Pons (tissue), 1 donor: ENCODE results near the gene OR2L13.
"Not testable (repeated sequence)": the region's sequence is repeated elsewhere in the genome, so short reads cannot be mapped to it uniquely, and the experiment has no call there.

Experiments
- DNase-seq: peaks from one replicate; pipeline ENCODE4 v3.0.0-alpha.2; 2016; ENCODE audit warnings: low spot score

Gene OR2L13

GRCh38 chr1:248094884-248095283 is at the start of gene OR2L13:
TSS of gene OR2L13 (plus strand) at chr1:248095184. CDS start at chr1:248099376, 4,192 bp downstream.
- DNase-seq = no peak

- no peak for DNase-seq
Measured at GRCh38 chr1:248045209-248045608, 49.8 kb upstream of the OR2L13 start.

GRCh38 chr1:248046536-248046935 is 48.4 kb upstream of the OR2L13 start, which contains the start of gene OR2L3:
TSS of gene OR2L3 (plus strand) at chr1:248046836. CDS start at chr1:248060682, 13,846 bp downstream.
- no peak for DNase-seq

GRCh38 chr1:248047008-248047407 is 48.0 kb upstream of the OR2L13 start:
- DNase-seq = no peak

GRCh38 chr1:248054671-248055070 is 40.3 kb upstream of the OR2L13 start:
- no peak for DNase-seq

GRCh38 chr1:248055261-248055660 is 39.7 kb upstream of the OR2L13 start:
- no peak for DNase-seq

GRCh38 chr1:248065071-248065470 is 29.9 kb upstream of the OR2L13 start:
- no peak for DNase-seq

GRCh38 chr1:248065604-248066003 is 29.4 kb upstream of the OR2L13 start:
- DNase-seq = no peak

GRCh38 chr1:248083864-248084263 is 11.1 kb upstream of the OR2L13 start:
- not testable (repeated sequence) for DNase-seq

- DNase-seq = no peak
Measured at GRCh38 chr1:248098529-248098928, 3.5 kb downstream of the OR2L13 start.

- no peak for DNase-seq
Measured at GRCh38 chr1:248102847-248103246, 7.9 kb downstream of the OR2L13 start.

GRCh38 chr1:248111157-248111556 is 16.2 kb downstream of the OR2L13 start:
- DNase-seq = no peak

GRCh38 chr1:248114890-248115289 is 19.9 kb downstream of the OR2L13 start:
- DNase-seq = no peak

- no peak for DNase-seq
Measured at GRCh38 chr1:248127653-248128052, 32.7 kb downstream of the OR2L13 start.

- no peak for DNase-seq
Measured at GRCh38 chr1:248136811-248137210, 41.8 kb downstream of the OR2L13 start.

- no peak for DNase-seq
Measured at GRCh38 chr1:248140846-248141245, 45.9 kb downstream of the OR2L13 start.

GRCh38 chr1:248143311-248143710 is 48.3 kb downstream of the OR2L13 start:
- DNase-seq = no peak

- no peak for DNase-seq
Measured at GRCh38 chr1:248144513-248145198, 49.7 kb downstream of the OR2L13 start, which contains the start of gene OR2M5. TSS of gene OR2M5 (plus strand) at chr1:248145148. CDS start at chr1:248145148, 0 bp downstream.
